GM20000 (cell line): ENCODE data around the gene TP53AIP1.

Source experiments
- DNase-seq: peaks from one replicate; pipeline ENCODE4 v3.0.0; 2012; ENCODE audit warnings: low spot score
- CTCF ChIP-seq: IDR thresholded peaks from 2 replicates; pipeline ENCODE4 v1.5.1; 2012; ENCODE audit warnings: mild to moderate bottlenecking, control low read depth; ENCODE audit errors: extremely low read depth, missing control alignments

Gene TP53AIP1

DNA sequence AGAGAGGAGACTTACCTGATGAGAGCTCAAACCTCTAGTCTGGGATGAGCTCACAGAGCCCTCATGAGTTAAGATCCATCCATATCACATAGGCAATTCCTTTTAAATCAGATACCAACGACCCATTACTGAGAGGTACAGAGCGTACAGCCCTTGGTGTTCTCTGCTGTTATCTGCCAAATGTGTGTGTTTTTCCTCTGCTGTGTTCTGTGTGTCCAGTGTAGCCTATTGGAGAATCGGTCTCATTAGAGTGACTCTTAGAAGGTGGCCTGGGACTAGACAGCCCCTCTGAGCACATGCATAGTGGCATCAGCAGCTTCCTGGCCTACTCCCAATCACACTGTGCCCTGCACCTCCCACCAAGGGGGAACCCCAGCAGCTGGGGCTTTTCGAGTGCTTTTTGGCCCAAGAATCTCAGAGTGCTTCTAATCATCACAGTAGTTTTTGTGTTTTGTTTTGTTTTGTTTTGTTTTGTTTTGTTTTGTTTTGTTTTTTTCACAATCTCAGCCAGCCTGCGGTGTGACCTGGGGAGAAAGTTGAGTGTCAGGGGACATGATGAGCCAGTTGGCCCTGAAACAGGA is 25.4 kb downstream of the TP53AIP1 start:
- no peak for DNase-seq
- no peak for TF ChIP-seq CTCF

DNA sequence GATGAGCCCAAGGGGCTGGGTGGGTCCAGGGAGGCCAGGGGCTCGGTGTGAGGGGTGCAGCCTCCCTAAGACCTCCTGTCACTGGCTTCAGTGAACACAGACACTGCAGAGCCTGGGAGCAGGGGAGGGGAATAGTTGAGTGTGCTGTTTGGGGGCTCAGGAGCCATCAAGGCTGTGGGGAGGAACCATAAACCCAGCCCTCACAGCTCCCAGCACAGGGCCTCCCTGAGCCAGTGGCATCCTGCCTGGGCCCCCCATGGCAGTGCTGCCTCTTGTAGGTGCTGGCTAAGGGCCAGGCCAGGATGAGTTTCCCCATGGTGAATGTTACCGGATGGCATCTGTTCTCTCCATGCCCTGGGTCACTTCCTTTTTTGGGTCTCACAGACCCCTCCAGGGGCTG is 26.0 kb downstream of the TP53AIP1 start:
- no peak for TF ChIP-seq CTCF
- DNase-seq, result no peak

DNA sequence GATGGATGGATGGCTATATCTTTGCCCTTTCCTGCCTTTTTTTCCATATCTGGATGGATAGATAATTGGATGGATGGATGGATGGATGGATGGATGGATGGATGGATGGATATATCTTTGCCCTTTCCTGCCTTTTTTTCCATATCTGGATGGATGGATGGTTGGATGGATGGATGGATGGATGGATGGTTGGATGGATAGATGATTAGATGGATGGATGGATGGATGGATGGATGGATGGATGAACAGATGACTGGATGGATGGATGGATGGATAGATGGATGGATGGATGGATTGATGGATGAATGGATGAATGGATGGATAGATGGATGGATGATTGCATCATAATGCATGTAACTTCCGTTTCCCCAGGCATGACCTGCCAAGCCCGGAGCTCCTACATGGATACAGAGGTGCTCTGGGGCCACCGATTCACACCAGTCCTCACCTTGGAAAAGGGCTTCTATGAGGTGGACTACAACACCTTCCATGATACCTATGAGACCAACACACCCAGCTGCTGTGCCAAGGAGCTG is 26.6 kb downstream of the TP53AIP1 start:
- no peak for DNase-seq
- no peak for TF ChIP-seq CTCF

DNA sequence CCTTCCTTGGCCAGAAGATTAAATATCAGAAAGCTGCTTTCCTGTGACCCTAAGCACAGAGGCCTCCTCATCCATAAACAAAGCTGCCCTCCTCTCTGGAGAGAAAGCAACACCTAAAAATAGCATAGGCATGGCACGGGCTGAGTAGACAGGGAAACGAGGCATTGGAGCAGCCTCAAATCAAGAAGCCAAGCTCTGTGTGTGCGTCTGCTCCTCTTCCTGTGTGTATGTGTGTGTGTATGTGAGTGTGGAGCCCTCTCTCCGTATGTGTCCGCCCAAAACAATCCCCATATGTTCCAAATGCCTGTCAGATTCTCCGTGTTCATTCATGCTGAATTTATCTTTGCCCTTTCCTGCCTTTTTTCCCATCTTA is 27.5 kb downstream of the TP53AIP1 start:
- no peak for DNase-seq

GRCh38 chr11:128914216-128915148 is 28.2 kb downstream of the TP53AIP1 start:
- DNase-seq, result no peak
- TF ChIP-seq CTCF, result no peak

More for the DNA sequence above, 27.5 kb downstream of the TP53AIP1 start:
- TF ChIP-seq CTCF, result no peak

- no peak for DNase-seq
- TF ChIP-seq CTCF, result no peak
Observed at GRCh38 chr11:128913806-128914205, 28.9 kb downstream of the TP53AIP1 start.

DNA sequence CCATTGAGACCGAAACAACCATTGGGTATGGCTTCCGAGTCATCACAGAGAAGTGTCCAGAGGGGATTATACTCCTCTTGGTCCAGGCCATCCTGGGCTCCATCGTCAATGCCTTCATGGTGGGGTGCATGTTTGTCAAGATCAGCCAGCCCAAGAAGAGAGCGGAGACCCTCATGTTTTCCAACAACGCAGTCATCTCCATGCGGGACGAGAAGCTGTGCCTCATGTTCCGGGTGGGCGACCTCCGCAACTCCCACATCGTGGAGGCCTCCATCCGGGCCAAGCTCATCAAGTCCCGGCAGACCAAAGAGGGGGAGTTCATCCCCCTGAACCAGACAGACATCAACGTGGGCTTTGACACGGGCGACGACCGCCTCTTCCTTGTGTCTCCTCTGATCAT is 31.0 kb downstream of the TP53AIP1 start:
- no peak for TF ChIP-seq CTCF

More for the DNA sequence above, 31.0 kb downstream of the TP53AIP1 start:
- DNase-seq, result no peak
